Astrocyte (in vitro differentiated cells and primary cell): Measurements from ENCODE around the gene NFATC1. TPM values are rescaled to one million over a fixed set of nuclear protein-coding genes. Genes with fewer than 3 reads are reported as not detected.

ENCODE experiments used
- DNase-seq: peaks from one replicate; pipeline ENCODE4 v3.0.0-alpha.2; 2010; ENCODE audit warnings: low read depth
- FAIRE-seq: peaks from 2 replicates; lab custom pipeline; 2011; peaks lifted over from hg19 to GRCh38; lab: Jason Lieb, UNC
- H2AFZ ChIP-seq: 2 replicates; pipeline ENCODE4 v1.6.0; 2012; ENCODE audit warnings: low read depth, low read length, inconsistent platforms
- H3K27ac ChIP-seq: 2 replicates; pipeline ENCODE4 v1.5.1; 2011; ENCODE audit warnings: low read depth, low read length, inconsistent platforms
- H3K27me3 ChIP-seq: 2 replicates; pipeline ENCODE4 v1.6.0; 2011; ENCODE audit warnings: low read length, inconsistent platforms; ENCODE audit not compliant: insufficient read depth
- H3K36me3 ChIP-seq: 2 replicates; pipeline ENCODE4 v1.5.1; 2011; ENCODE audit warnings: low read length, inconsistent platforms; ENCODE audit not compliant: insufficient read depth
- H3K4me1 ChIP-seq: 2 replicates; pipeline ENCODE4 v1.5.1; 2011; ENCODE audit warnings: low read length, inconsistent platforms; ENCODE audit not compliant: insufficient read depth
- H3K4me2 ChIP-seq: 2 replicates; pipeline ENCODE4 v1.6.0; 2012; ENCODE audit warnings: low read length, inconsistent platforms
- H3K4me3 ChIP-seq: 2 replicates; pipeline ENCODE4 v1.5.1; 2011; ENCODE audit warnings: low read depth, mild to moderate bottlenecking, low read length, inconsistent platforms; ENCODE audit not compliant: insufficient read depth
- H3K79me2 ChIP-seq: 2 replicates; pipeline ENCODE4 v1.6.0; 2012; ENCODE audit warnings: mild to moderate bottlenecking, low read length, inconsistent platforms; ENCODE audit not compliant: insufficient read depth
- H3K9ac ChIP-seq: 2 replicates; pipeline ENCODE4 v1.6.0; 2012; ENCODE audit warnings: mild to moderate bottlenecking, low read length, inconsistent platforms
- H3K9me3 ChIP-seq: 2 replicates; pipeline ENCODE4 v1.5.1; 2012; ENCODE audit warnings: low read depth, mild to moderate bottlenecking, low read length, inconsistent platforms; ENCODE audit not compliant: insufficient read depth
- H4K20me1 ChIP-seq: 2 replicates; pipeline ENCODE4 v1.6.0; 2012; ENCODE audit warnings: low read length, inconsistent platforms; ENCODE audit not compliant: insufficient read depth
- H3K27ac Mint-ChIP-seq: one replicate; pipeline ENCODE4 v1.8.0; 2021; ENCODE audit warnings: mild to moderate bottlenecking, mixed read lengths; ENCODE audit not compliant: unreplicated experiment
- H3K27me3 Mint-ChIP-seq: one replicate; pipeline ENCODE4 v1.8.0; 2021; ENCODE audit warnings: low read depth, mixed read lengths; ENCODE audit not compliant: unreplicated experiment
- H3K36me3 Mint-ChIP-seq: one replicate; pipeline ENCODE4 v1.8.0; 2021; ENCODE audit warnings: low read depth, mixed read lengths; ENCODE audit not compliant: unreplicated experiment
- H3K4me1 Mint-ChIP-seq: one replicate; pipeline ENCODE4 v1.8.0; 2021; ENCODE audit warnings: low read depth, mixed read lengths; ENCODE audit not compliant: unreplicated experiment
- H3K4me3 Mint-ChIP-seq: one replicate; pipeline ENCODE4 v1.8.0; 2021; ENCODE audit warnings: mild to moderate bottlenecking, moderate library complexity, mixed read lengths; ENCODE audit not compliant: unreplicated experiment
- H3K9me3 Mint-ChIP-seq: one replicate; pipeline ENCODE4 v1.8.0; 2021; ENCODE audit warnings: mild to moderate bottlenecking, mixed read lengths; ENCODE audit not compliant: unreplicated experiment
- EZH2 ChIP-seq: IDR thresholded peaks from 2 replicates; pipeline ENCODE4 v1.6.1; 2012; ENCODE audit warnings: mild to moderate bottlenecking, low read length, inconsistent platforms; ENCODE audit not compliant: insufficient read depth
- total RNA-seq: library from RNA; stranded (reverse); gene quantifications from 2 replicates; pipeline ENCODE4 v1.2.1, GENCODE V29; 2021
- TF ChIP-seq, protein P1 (sequence below): IDR thresholded peaks from 2 replicates; pipeline ENCODE4 v1.5.1; 2011; ENCODE audit warnings: low read depth, mild to moderate bottlenecking, inconsistent platforms, low read length, moderate library complexity; ENCODE audit not compliant: insufficient read depth

NFATC1 gene
- total RNA-seq, 1 donor from 2014 or later: 11.0 TPM

DNA sequence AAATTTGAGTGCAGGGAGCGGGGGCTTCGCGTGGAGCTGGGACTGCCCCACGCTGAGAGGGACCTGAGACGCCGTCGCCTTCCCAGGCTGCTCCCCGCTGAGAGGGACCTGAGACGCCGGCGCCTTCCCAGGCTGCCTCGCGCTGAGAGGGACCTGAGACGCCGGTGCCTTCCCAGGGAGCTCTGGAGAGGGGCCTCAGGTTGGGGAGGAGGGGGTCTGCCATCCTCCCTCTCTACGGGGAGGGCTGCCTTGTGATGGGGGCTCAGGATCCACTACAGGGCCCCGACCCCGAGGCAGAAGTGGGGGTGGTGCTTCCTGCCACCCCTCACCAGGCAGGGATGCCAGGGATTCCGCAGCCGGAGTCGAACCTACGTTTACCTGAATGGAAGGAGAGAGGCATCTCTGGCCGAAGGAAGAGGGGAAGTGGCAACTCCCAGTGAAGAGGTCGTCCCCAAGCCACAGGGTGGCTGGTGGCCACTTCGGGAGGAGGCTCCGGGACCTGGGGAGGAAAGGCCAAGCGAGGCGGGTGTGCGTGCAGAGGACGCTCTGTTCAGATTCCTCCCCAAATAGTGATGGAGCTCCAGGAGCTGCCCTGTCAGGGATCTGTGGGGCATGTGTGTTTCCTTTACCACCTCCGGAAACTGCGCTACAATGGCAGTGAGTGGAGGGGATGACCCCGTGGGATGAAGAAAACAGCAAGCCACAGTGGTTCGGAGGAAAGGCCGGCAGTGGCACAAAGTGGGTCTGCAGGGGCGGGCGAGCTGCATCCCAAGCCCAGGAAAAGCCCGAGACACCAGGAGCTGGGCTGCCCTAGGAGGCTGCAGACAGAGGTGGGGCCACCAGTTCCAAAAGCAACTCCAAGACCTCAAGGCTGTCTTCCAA lies 175.7 kb downstream of the NFATC1 start:
- H3K27me3 Mint-ChIP-seq: no peaks in the 10 kb centered on the region
- H3K4me3 Mint-ChIP-seq: no peak overlapping the region
- Histone ChIP-seq H3K9me3 (peaks cover 21% of the 10 kb centered on the region), H3K4me2 (peak overlapping the region; percentile 70), H3K79me2 (no peaks in the 10 kb centered on the region), H4K20me1 (no peaks in the 10 kb centered on the region), H3K4me3 (no peak overlapping the region), H2AFZ (peak overlapping the region; percentile 35), H3K4me1 (peaks cover 35% of the 10 kb centered on the region), H3K9ac (peak overlapping the region; percentile 44), H3K27ac (peak overlapping the region; percentile 64), H3K36me3 (no peaks in the 10 kb centered on the region), H3K27me3 (no peaks in the 10 kb centered on the region)
- H3K36me3 Mint-ChIP-seq: peaks cover 8% of the 10 kb centered on the region
- DNase-seq: no peak
- FAIRE-seq: no peak
- H3K9me3 Mint-ChIP-seq: peaks cover 17% of the 10 kb centered on the region
- peak overlapping the region; percentile 94 for H3K27ac Mint-ChIP-seq
- no peak for TF ChIP-seq EZH2
- TF ChIP-seq, protein P1, sequence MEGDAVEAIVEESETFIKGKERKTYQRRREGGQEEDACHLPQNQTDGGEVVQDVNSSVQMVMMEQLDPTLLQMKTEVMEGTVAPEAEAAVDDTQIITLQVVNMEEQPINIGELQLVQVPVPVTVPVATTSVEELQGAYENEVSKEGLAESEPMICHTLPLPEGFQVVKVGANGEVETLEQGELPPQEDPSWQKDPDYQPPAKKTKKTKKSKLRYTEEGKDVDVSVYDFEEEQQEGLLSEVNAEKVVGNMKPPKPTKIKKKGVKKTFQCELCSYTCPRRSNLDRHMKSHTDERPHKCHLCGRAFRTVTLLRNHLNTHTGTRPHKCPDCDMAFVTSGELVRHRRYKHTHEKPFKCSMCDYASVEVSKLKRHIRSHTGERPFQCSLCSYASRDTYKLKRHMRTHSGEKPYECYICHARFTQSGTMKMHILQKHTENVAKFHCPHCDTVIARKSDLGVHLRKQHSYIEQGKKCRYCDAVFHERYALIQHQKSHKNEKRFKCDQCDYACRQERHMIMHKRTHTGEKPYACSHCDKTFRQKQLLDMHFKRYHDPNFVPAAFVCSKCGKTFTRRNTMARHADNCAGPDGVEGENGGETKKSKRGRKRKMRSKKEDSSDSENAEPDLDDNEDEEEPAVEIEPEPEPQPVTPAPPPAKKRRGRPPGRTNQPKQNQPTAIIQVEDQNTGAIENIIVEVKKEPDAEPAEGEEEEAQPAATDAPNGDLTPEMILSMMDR: no peak
- H3K4me1 Mint-ChIP-seq: peaks cover 40% of the 10 kb centered on the region

DNA sequence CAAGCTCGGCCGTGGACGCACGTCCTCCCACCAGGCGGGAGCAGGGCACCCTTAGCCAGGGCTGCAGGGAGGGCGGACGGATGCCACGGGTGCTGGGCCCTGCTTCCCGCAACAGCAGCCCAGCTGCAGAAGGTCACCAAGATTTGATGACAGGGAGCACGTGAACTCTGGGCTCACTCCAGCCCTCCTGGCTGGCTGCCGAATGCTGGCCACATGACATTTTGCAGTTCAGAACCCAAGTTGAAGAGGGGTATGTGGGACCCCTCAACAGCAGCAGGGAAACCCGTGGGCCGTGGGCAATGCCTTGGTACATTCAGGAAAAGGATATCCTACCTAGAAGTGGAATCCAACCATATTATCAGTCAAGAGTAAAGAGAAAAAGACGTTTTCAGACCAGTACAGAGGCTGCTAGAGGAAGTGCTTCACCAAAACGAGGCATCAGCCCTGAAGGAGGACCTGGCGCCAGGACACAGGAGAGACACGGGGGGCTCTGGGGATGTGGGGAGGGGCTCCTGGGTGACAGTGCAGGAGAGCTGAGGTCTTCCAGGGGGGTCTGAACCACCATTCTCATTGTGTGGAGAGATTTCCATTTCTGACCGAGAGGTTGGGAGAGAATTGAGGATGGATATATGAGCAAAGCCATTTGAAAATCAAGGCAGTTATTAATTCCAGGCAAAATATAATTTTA lies 176.5 kb downstream of the NFATC1 start:
- DNase-seq (no peak), FAIRE-seq (no peak)
- Histone ChIP-seq H3K27ac (no peak overlapping the region), H3K4me2 (no peak overlapping the region), H3K4me1 (peaks cover 39% of the 10 kb centered on the region), H3K27me3 (no peaks in the 10 kb centered on the region), H2AFZ (no peak overlapping the region), H3K9me3 (peaks cover 21% of the 10 kb centered on the region), H3K9ac (no peak overlapping the region), H3K79me2 (no peaks in the 10 kb centered on the region), H3K36me3 (no peaks in the 10 kb centered on the region), H4K20me1 (no peaks in the 10 kb centered on the region), H3K4me3 (no peak overlapping the region)
- peaks cover 33% of the 10 kb centered on the region for H3K4me1 Mint-ChIP-seq
- H3K4me3 Mint-ChIP-seq: no peak overlapping the region
- H3K27ac Mint-ChIP-seq: no peak overlapping the region
- H3K27me3 Mint-ChIP-seq: no peaks in the 10 kb centered on the region
- H3K9me3 Mint-ChIP-seq: peaks cover 17% of the 10 kb centered on the region
- H3K36me3 Mint-ChIP-seq: peaks cover 8% of the 10 kb centered on the region
- no peak for TF ChIP-seq EZH2
- TF ChIP-seq, protein P1: no peak
